SK-N-MC (cell line): ENCODE results near the gene PLVAP.

Experiments used
- EZH2 ChIP-seq: fragments of 200-600 bp; sonication (generic); IDR thresholded peaks from one replicate; pipeline ENCODE4 v1.6.1; 2017; ENCODE audit warnings: antibody characterized with exemption
- POLR2AphosphoS5 ChIP-seq: IDR thresholded peaks from 2 replicates; pipeline ENCODE4 v1.6.1; 2012; ENCODE audit warnings: mild to moderate bottlenecking, low read depth, low read length, borderline replicate concordance

GRCh38 chr19:17341845-17342244 lies 35.3 kb downstream of the PLVAP start:
- TF ChIP-seq EZH2 (no peak), POLR2AphosphoS5 (no peak)
